ENCODE data around the gene ANKS6. TPM values are rescaled to one million over a fixed set of nuclear protein-coding genes. Genes with fewer than 3 reads are reported as not detected.

ANKS6 gene
- total RNA-seq (2022; extraction: Qiagen RNA extraction; ENCODE audit: low read depth): 13.1 to 26.2 TPM (median 23.7 TPM) in 5 replicates

DNA sequence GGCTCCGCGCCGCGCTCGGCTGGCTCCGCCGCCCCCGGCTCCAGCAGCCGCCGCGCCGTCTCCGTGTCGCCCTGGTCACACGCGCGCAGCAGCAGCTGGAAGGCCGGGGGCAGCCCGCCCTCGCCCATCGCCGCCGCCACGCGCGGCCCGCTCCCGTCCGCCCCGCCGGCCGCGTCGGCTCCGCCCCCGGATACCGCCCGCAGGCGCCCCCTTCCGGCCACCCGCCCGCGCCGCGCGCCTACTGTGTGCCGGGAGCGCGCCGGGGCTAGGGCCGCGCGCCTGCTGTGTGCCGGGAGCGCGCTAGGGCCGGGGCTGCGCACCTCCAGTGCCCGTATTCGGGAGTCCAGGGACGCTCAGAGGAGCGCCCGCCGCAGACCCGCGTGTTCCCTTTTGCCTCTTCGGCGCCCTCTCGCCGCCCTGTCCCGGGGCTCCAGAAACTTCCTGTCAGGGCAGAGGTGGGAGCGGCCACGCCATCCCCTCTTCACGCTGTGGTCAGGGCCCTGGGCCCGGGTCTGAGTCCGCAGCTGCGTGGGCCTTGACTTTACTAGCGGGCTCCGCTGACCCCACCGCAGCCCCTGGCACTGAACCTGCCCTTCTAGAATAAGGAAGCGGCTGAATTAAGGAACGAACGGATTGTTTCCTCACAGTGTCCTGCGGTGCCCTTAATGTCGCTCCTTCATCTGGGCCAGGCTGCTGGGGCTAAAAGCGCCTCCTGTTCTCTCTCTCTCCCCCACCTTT lies at the start of gene ANKS6:
ANKS6 (minus strand) TSS at position 192 of the 738 bp plus-strand sequence; CDS start at position 128, 64 bp downstream.

DNA sequence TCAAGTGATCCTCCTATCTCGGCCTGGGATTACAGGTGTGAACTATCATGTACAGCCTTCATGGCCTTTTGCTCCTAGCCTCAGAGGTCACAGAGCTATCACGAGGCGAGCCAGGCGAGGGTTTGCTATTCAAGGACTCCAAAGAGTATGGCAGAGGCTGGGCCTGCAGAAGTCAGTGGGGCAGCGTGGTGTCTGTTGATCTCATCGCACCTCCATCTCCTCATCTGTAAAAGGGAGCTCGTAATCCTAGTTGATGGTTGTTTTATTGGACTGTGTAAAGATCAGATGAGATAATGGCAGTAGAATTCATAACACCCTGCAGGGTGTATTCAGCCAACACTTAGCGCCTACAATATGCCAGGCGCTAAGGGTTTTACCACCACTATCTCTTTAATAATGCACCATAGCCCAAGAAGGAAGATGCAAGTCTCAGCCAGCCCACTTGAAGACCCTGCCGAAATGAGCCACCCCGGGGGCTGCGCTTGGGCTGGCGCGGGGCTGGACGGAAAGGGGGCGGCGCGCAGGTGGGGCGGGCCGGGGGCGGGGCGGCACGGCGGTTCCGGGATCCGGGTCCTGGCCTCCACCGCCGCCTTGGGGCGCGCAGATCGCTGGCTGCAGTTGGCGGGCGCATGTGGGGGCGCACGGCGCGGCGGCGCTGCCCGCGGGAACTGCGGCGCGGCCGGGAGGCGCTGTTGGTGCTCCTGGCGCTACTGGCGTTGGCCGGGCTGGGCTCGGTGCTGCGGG lies 10.9 kb upstream of the ANKS6 start, which contains the start of gene GALNT12:
GALNT12 (plus strand) TSS at position 601 of the 744 bp plus-strand sequence; CDS start at position 630, 29 bp downstream.

DNA sequence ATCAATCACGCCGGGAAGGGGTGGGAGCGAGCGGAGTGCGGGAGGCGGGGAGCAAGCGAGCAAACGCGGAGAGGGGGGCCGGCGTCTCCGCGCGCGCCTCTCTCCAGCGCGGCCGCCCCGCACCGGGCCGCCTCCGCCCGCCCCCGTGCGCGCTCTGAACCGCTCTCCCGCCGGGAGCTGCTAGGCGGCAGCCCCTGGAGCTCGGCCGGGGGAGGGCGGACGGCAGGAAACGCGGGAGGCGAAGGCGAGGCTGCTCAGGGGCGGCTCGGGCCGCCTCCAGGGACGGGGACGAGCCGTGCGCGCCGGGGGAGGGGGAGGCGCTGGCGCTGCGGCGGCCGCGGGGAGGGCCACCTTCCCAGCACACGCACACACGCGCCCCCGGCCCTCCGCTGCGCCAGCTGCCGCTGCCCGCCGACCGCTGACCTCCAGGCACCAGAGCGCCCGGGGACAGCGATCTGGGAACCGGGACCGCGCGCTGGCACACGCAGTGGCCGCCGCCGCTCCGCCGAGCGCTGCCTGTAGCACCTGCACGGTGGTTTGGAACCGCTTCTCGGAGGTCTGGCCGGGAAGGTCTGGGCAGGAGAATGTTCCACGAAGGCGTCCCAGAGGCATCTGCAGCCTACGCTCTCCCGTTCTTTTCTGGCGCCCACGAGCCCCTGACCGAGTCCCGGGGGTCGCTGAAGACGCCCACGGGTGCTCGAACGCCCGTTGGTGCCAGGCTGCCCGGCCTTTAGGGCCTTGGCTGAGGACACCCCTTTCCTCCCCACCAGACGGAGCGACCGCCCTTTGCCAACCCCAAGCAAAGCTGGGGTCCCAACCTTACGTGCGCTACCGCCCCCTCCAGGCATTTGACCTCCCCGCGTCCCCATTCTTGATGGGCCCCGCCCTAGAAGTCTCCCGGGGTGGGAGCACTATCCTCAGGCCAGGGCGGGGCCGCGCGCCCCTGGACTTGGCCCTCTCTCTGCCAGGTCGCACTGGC lies 87.1 kb downstream of the ANKS6 start, which contains the start of gene GABBR2:
GABBR2 (minus strand) TSS at position 3 of the 979 bp plus-strand sequence. CDS start 198 bp downstream, outside the sequence.

Other genes starting within 250 kb of the ANKS6 start
- 0.10 to 0.22 TPM (median 0.15 TPM) in 5 replicates for gene GABBR2, start 87.6 kb downstream of the ANKS6 start, total RNA-seq (2022; extraction: Qiagen RNA extraction; ENCODE audit: low read depth)
- gene GALNT12, start 11.1 kb upstream of the ANKS6 start, total RNA-seq (2022; extraction: Qiagen RNA extraction; ENCODE audit: low read depth): 3.3 to 5.5 TPM (median 4.4 TPM) in 5 replicates
- 0.17 to 0.48 TPM (median 0.34 TPM) in 5 replicates for gene COL15A1, start 147.4 kb upstream of the ANKS6 start, total RNA-seq (2022; extraction: Qiagen RNA extraction; ENCODE audit: low read depth)